Measurements from ENCODE around the gene MEGF10.

DNA sequence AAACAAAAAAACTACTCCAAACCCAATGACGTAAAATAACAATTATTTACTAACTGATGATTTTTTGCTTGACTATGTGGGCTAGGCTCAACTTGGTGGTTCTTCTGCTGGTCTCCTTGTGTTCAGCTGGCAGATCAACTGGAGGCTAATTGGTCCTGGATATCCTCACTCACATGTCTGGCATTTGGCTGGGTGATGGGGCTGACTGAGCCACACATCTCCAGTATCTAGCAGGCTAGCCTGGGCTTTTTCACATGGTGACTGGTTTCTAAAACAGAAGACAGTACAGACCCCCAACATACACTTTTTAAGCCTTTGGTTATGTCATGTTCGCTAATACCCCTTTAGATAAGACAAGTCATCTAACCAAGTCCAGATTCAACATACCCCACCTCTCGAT lies 122.1 kb downstream of the MEGF10 start:
- TF ChIP-seq, protein P1, sequence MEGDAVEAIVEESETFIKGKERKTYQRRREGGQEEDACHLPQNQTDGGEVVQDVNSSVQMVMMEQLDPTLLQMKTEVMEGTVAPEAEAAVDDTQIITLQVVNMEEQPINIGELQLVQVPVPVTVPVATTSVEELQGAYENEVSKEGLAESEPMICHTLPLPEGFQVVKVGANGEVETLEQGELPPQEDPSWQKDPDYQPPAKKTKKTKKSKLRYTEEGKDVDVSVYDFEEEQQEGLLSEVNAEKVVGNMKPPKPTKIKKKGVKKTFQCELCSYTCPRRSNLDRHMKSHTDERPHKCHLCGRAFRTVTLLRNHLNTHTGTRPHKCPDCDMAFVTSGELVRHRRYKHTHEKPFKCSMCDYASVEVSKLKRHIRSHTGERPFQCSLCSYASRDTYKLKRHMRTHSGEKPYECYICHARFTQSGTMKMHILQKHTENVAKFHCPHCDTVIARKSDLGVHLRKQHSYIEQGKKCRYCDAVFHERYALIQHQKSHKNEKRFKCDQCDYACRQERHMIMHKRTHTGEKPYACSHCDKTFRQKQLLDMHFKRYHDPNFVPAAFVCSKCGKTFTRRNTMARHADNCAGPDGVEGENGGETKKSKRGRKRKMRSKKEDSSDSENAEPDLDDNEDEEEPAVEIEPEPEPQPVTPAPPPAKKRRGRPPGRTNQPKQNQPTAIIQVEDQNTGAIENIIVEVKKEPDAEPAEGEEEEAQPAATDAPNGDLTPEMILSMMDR (IDR thresholded peaks at IDR 0.05), result no peak
- TF ChIP-seq EZH2 (IDR thresholded peaks at IDR 0.05; ENCODE audit: borderline replicate concordance, insufficient read depth, low read depth, low read length, poor library complexity, severe bottlenecking), result no peak
